ENCODE measurements around the gene PIM3. TPM values are rescaled to one million over a fixed set of nuclear protein-coding genes. Genes with fewer than 3 reads are reported as not detected.

The PIM3 gene
- polyA plus RNA-seq, 1 experiment = 8.3 TPM

DNA sequence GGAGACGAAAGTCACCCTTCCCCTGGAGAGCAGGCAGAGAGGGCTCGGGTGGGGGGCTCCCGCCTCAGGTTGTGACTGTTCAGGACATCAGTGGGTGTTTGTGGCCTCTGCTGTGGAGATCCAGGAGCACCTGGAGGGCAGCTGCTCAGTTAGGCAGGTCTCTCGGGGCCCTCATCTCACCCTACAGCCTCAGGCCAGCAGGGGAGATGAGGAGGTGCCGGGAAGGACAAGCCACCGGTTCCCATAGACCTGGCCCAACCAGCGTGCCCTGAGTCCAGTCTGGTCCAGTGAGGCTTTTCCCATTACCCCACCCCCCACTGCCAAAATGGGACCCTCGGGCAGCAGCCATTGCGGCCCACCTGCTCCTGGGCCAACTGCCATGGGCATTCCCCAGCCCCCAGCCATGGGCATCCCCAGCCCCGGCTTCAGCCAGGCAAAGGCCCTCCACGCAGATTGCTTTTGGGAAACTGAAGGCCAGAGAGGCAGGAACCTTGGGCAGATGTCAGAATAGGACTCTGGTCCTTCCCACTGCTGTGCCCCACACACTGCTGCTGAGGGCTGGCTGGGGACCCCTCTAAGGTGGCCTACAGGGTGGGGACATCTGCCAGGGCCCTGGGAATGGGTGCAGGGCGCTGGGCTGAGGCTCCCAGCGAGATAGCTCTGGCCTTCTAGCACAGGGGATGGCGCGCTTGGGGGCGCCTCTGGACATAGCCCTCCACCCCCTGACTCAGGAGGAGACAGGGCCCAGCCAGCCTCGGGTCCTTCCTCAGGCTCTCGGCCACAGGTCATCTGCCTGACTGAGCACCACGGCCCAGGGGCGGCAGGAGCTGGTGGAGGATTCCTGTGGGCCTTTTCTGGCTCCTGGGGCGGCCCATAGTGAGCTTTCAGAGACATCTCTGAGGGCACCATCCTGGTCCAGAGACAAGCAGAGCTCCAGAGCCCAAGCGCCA lies 4.8 kb downstream of the PIM3 start:
- CTCF ChIA-PET = no interaction called here
- DNase-seq (ENCODE audit: low read depth) = no peak

GRCh38 chr22:49966041-49966773 lies 5.6 kb downstream of the PIM3 start:
- ChIA-PET CTCF (no interaction called here), POLR2A (interaction anchor here (0.6 kb wide), 1 partner anchor 71 kb away, joined by 5 read pairs; no protein-coding TSS in a partner anchor)
- Histone ChIP-seq H3K36me3 (ENCODE audit: control insufficient read depth, insufficient read depth, low read length) (peaks cover 27% of the 10 kb centered on the region), H3K4me3 (ENCODE audit: low read depth, low read length) (no peak overlapping the region), H3K27me3 (ENCODE audit: control insufficient read depth, insufficient read depth, low read length) (no peaks in the 10 kb centered on the region)
- TF ChIP-seq CTCF (IDR thresholded peaks at IDR 0.05; ENCODE audit: insufficient read depth, low read depth, low read length) = no peak
- DNase-seq (ENCODE audit: low read depth) = no peak

More for the DNA sequence above, 4.8 kb downstream of the PIM3 start:
- TF ChIP-seq CTCF (IDR thresholded peaks at IDR 0.05; ENCODE audit: insufficient read depth, low read depth, low read length) = no peak
- POLR2A ChIA-PET = interaction anchor here (0.6 kb wide), 1 partner anchor 72 kb away, joined by 5 read pairs; no protein-coding TSS in a partner anchor
- H3K4me3 ChIP-seq (ENCODE audit: low read depth, low read length) = no peak overlapping the region
- H3K36me3 ChIP-seq (ENCODE audit: control insufficient read depth, insufficient read depth, low read length) = peaks cover 27% of the 10 kb centered on the region
- no peaks in the 10 kb centered on the region for H3K27me3 ChIP-seq (ENCODE audit: control insufficient read depth, insufficient read depth, low read length)

- CTCF ChIA-PET = interaction anchor here (1.0 to 1.6 kb wide), 3 partner anchors 15 to 63 kb away, joined by 3 to 4 read pairs (median 4); no protein-coding TSS in a partner anchor
- Histone ChIP-seq H3K36me3 (ENCODE audit: control insufficient read depth, insufficient read depth, low read length) (peaks cover 24% of the 10 kb centered on the region), H3K27me3 (ENCODE audit: control insufficient read depth, insufficient read depth, low read length) (no peaks in the 10 kb centered on the region), H3K4me3 (ENCODE audit: low read depth, low read length) (no peak overlapping the region)
- no peak for DNase-seq (ENCODE audit: low read depth)
- no peak for TF ChIP-seq CTCF (IDR thresholded peaks at IDR 0.05; ENCODE audit: insufficient read depth, low read depth, low read length)
- POLR2A ChIA-PET = no interaction called here
Measured at GRCh38 chr22:49966774-49967705, 6.5 kb downstream of the PIM3 start.

DNA sequence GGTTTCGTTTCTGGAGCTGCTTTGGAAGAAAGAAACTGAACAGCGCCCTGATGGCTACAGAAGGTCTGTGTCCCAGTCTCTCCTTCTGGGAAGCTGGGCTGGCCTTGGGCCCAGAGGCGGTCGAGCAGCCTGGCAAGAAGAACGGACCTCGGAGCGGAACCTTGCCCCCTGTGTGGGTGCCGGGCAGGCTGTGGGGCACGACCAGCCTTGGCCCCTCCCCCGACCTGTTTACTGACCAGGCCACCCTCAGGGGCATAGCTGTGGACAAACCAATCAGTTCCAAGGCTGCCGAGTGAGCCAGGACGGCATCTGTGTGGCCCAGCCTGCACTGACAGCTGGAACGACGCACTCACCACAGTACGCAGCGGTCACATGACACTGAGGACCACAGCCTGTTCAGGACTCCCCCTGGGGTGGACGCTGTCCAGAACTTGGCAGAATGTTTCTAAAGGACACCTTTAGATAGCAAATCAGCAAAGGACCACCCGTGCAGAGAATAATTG lies 7.2 kb downstream of the PIM3 start:
- H3K4me3 ChIP-seq (ENCODE audit: low read depth, low read length) = no peak overlapping the region
- no peaks in the 10 kb centered on the region for H3K27me3 ChIP-seq (ENCODE audit: control insufficient read depth, insufficient read depth, low read length)
- TF ChIP-seq CTCF (IDR thresholded peaks at IDR 0.05; ENCODE audit: insufficient read depth, low read depth, low read length) = no peak
- peaks cover 21% of the 10 kb centered on the region for H3K36me3 ChIP-seq (ENCODE audit: control insufficient read depth, insufficient read depth, low read length)
- ChIA-PET POLR2A (no interaction called here), CTCF (interaction anchor here (1.0 to 1.6 kb wide), 3 partner anchors 16 to 62 kb away, joined by 3 to 4 read pairs (median 4); no protein-coding TSS in a partner anchor)
- DNase-seq (ENCODE audit: low read depth) = no peak
